ENCODE data around the gene PPP1R26. TPM values are rescaled to one million over a fixed set of nuclear protein-coding genes. Genes with fewer than 3 reads are reported as not detected.
"Not testable (repeated sequence)": the region's sequence is repeated elsewhere in the genome, so short reads cannot be mapped to it uniquely, and the experiment has no call there.

The PPP1R26 gene
- total and polyA plus RNA-seq, 2 of the 4 experiments (the other 2 are of a cell fraction), result 3.8 to 5.6 TPM

DNA sequence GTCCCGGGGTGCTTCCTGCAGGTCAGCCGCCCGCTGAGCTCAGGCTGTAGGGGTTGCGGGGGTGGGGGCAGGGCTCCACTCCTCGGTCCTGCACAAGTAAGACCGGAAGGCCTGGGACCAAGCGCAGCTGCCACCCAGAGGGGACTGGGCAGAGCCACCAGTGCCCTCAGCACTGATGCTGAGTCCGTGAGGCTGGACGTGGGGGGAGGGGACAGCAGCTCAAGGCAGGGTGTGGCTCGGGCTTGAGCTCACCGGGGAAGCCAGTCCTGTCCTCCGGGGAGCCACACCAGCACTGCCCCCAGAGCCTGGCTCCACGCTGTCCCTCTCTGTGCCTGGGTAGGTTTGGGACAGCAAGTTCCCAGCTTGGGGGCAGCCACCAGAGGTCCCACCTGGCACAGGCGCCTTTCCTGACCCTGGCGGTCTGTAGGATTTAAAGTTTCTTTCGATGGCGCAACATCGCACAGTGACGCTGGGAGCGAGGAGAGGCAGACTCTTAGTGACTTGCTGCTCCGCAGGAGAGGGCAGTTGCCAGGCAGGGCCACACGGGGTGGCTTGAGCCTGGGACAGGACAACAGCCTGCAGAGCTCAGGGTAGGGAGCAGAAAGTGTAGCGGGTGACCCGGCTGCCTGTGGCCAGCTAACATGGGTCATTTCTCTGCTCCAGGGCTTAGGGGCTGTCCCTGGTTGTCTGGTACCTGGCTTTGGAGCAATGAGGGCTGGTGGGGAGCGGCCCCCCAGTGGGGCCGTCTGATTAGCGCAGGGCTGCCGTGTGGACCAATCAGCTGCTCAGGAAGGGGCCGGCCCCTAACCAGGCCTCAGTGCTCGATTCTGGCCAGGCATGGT, 47.4 kb downstream of the PPP1R26 start:
- Histone ChIP-seq H4K91ac (ENCODE audit: insufficient read depth, low read depth, low read length) (no peak overlapping the region), H3K4me1 (ENCODE audit: control insufficient read depth, insufficient read depth, low read length) (no peaks in the 10 kb centered on the region), H3K4ac (ENCODE audit: low read depth, low read length) (no peak overlapping the region), H3K18ac (ENCODE audit: low read depth, low read length) (no peak overlapping the region), H3K4me2 (ENCODE audit: low read depth, low read length) (no peak overlapping the region), H3K23ac (ENCODE audit: low read depth, low read length) (no peak overlapping the region), H3K27ac (ENCODE audit: insufficient read depth, low read length) (no peak overlapping the region), H2BK5ac (ENCODE audit: low read depth, low read length, poor library complexity, severe bottlenecking) (no peak overlapping the region), H3K4me3 (ENCODE audit: insufficient read depth, low read depth, low read length) (no peak overlapping the region), H3K14ac (replicated peaks; ENCODE audit: low read depth, low read length) (no peak overlapping the region), H2BK120ac (ENCODE audit: low read depth, low read length) (no peak overlapping the region), H2AK9ac (replicated peaks; ENCODE audit: low read depth, low read length, poor library complexity) (no peak overlapping the region), H3K9ac (ENCODE audit: low read depth, low read length) (no peak overlapping the region), H2BK20ac (ENCODE audit: low read depth, low read length) (no peak overlapping the region), H3K27me3 (ENCODE audit: control insufficient read depth, insufficient read depth, low read length) (peaks cover 4% of the 10 kb centered on the region), H3K56ac (ENCODE audit: extremely low read depth, insufficient read depth, low read length) (no peak overlapping the region), H2BK15ac (ENCODE audit: low read depth, low read length) (no peak overlapping the region), H3K9me1 (ENCODE audit: insufficient read depth, low read length) (no peaks in the 10 kb centered on the region), H4K5ac (ENCODE audit: low read depth, low read length) (no peak overlapping the region), H3K9me3 (ENCODE audit: control insufficient read depth, insufficient read depth, low read length) (no peaks in the 10 kb centered on the region), H4K20me1 (ENCODE audit: insufficient read depth, low read length) (no peaks in the 10 kb centered on the region), H3K36me3 (ENCODE audit: control insufficient read depth, insufficient read depth, low read length) (no peaks in the 10 kb centered on the region), H3K79me1 (ENCODE audit: low read depth in 1 of 2, low read length in 2 of 2) (no peaks in the 10 kb centered on the region), H2AK5ac (ENCODE audit: low read depth, low read length) (no peak overlapping the region), H2AFZ (replicated peaks; ENCODE audit: low read length, poor library complexity) (no peak overlapping the region), H4K8ac (ENCODE audit: low read depth in 2 of 2, low read length in 2 of 2) (no peak overlapping the region)
- ATAC-seq (ENCODE audit: low read depth), result no peak
- ChIA-PET POLR2A (ENCODE audit: unreplicated experiment) (interaction anchor here (0.6 kb wide), 1 partner anchor 21 kb away, joined by 4 read pairs; no protein-coding TSS in a partner anchor), CTCF (no interaction called here)
- in situ Hi-C loops (cut with MboI; ENCODE audit: low sequenced_read_pairs), result no loop called here
- 76% methylated on average over 13 of the region's 30 CpGs; no CpG with 5 or more reads in 1 of the 2 experiments for WGBS, 2 experiments (ENCODE audit: extremely low coverage in 2 of 2, insufficient read length in 1 of 2)
- dilution Hi-C loops (cut with HindIII; ENCODE audit: low sequenced_read_pairs, unreplicated experiment), result no loop called here
- TF ChIP-seq CEBPB (IDR thresholded peaks at IDR 0.05; ENCODE audit: low read depth, low read length) (peak; percentile 11; the same call in 1 of the 2 replicates), BHLHE40 (IDR thresholded peaks at IDR 0.05; ENCODE audit: low read depth, low read length) (no peak)
- intact Hi-C loops (cut with micrococcal nuclease), result no loop called here
- BruUV-seq (replicated peaks), result no TSS peak
- no peak for DNase-seq

DNA sequence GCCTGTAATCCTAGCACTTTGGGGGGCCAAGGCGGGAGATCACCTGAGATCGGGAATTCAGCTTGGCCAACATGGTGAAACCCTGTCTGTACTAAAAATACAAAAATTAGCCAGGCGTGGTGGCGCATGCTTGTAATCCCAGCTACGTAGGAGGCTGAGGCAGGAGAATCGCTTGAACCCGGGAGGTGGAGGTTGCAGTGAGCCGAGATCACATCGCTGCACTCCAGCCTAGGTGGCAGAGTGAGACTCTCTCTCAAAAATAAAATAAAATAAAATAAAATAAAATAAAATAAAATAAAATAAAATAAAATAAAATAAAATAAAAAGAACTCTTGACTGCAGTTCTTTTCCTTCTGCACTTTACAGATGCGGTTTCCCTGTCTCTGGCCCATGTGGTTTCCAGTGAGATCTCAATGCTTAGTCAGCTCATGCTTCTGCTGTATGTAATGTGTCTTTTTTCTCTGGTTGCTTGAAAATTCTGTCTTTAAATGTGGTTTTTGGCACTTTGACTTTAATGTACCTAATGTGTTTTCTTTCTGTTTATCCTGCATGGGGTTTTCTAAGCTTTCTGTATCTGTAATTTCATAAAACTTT, 49.4 kb downstream of the PPP1R26 start:
- H3K18ac ChIP-seq (ENCODE audit: low read depth, low read length); intact Hi-C loops (cut with micrococcal nuclease); H4K20me1 ChIP-seq (ENCODE audit: insufficient read depth, low read length); H2AK5ac ChIP-seq (ENCODE audit: low read depth, low read length); H3K36me3 ChIP-seq (ENCODE audit: control insufficient read depth, insufficient read depth, low read length); H4K91ac ChIP-seq (ENCODE audit: insufficient read depth, low read depth, low read length); H2BK5ac ChIP-seq (ENCODE audit: low read depth, low read length, poor library complexity, severe bottlenecking); dilution Hi-C loops (cut with HindIII; ENCODE audit: low sequenced_read_pairs, unreplicated experiment); H3K23ac ChIP-seq (ENCODE audit: low read depth, low read length); H2BK120ac ChIP-seq (ENCODE audit: low read depth, low read length); H2AFZ ChIP-seq (replicated peaks; ENCODE audit: low read length, poor library complexity); in situ Hi-C loops (cut with MboI; ENCODE audit: low sequenced_read_pairs); H3K27ac ChIP-seq (ENCODE audit: insufficient read depth, low read length); H3K27me3 ChIP-seq (ENCODE audit: control insufficient read depth, insufficient read depth, low read length); H3K4me1 ChIP-seq (ENCODE audit: control insufficient read depth, insufficient read depth, low read length); H3K4me3 ChIP-seq (ENCODE audit: insufficient read depth, low read depth, low read length); H3K9me1 ChIP-seq (ENCODE audit: insufficient read depth, low read length); H3K79me1 ChIP-seq (ENCODE audit: low read depth in 1 of 2, low read length in 2 of 2); H3K4me2 ChIP-seq (ENCODE audit: low read depth, low read length); H3K9ac ChIP-seq (ENCODE audit: low read depth, low read length); DNase-seq; H2AK9ac ChIP-seq (replicated peaks; ENCODE audit: low read depth, low read length, poor library complexity); BruUV-seq (replicated peaks); H3K56ac ChIP-seq (ENCODE audit: extremely low read depth, insufficient read depth, low read length); H3K9me3 ChIP-seq (ENCODE audit: control insufficient read depth, insufficient read depth, low read length); H3K14ac ChIP-seq (replicated peaks; ENCODE audit: low read depth, low read length); ATAC-seq (ENCODE audit: low read depth); H3K4ac ChIP-seq (ENCODE audit: low read depth, low read length); H4K8ac ChIP-seq (ENCODE audit: low read depth in 2 of 2, low read length in 2 of 2); H2BK20ac ChIP-seq (ENCODE audit: low read depth, low read length); H2BK15ac ChIP-seq (ENCODE audit: low read depth, low read length); H4K5ac ChIP-seq (ENCODE audit: low read depth, low read length): not testable (repeated sequence)
- ChIA-PET POLR2A (ENCODE audit: unreplicated experiment) (interaction anchor here (0.5 kb wide), 1 partner anchor 16 kb away, joined by 3 read pairs; no protein-coding TSS in a partner anchor), CTCF (interaction anchor here (0.7 kb wide), 1 partner anchor 24 kb away, joined by 3 read pairs; no protein-coding TSS in a partner anchor)
- 100% methylated on average over 2 of the region's 10 CpGs; no CpG with 5 or more reads in 1 of the 2 experiments for WGBS, 2 experiments (ENCODE audit: extremely low coverage in 2 of 2, insufficient read length in 1 of 2)
